ENCODE data around the gene STAB1.

The STAB1 gene

DNA sequence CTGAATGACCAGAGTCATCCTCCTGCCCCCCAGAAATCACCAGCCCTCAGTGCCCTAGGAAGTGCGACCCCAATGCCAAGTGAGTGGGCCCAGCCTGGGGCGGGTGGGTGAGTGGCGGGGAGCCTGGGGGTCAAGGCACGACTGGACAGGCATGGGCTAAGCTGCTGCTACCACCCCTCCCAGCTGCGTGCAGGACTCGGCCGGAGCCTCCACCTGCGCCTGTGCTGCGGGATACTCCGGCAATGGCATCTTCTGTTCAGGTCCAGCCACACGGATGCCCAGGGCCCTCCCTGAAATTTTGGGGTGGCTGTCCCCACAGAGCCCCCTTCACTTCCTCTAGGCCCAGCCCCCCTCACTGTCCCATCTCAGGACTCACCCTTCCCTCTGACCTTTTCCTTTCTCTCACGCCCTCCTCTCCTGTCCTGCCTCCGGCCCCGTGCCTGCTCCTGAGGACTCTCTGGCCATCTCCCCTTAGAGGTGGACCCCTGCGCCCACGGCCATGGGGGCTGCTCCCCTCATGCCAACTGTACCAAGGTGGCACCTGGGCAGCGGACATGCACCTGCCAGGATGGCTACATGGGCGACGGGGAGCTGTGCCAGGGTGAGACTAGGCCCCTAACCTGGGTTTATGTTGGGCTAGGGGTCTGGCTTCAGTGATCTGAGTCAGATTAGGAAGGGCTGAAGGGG, 21.5 kb downstream of the STAB1 start:
- in situ Hi-C loops (cut with HindIII; ENCODE audit: low sequenced_read_pairs): no loop called here
- H3K4me3 ChIP-seq (ENCODE audit: low read depth, low read length): no peak overlapping the region
- TF ChIP-seq, protein P1, sequence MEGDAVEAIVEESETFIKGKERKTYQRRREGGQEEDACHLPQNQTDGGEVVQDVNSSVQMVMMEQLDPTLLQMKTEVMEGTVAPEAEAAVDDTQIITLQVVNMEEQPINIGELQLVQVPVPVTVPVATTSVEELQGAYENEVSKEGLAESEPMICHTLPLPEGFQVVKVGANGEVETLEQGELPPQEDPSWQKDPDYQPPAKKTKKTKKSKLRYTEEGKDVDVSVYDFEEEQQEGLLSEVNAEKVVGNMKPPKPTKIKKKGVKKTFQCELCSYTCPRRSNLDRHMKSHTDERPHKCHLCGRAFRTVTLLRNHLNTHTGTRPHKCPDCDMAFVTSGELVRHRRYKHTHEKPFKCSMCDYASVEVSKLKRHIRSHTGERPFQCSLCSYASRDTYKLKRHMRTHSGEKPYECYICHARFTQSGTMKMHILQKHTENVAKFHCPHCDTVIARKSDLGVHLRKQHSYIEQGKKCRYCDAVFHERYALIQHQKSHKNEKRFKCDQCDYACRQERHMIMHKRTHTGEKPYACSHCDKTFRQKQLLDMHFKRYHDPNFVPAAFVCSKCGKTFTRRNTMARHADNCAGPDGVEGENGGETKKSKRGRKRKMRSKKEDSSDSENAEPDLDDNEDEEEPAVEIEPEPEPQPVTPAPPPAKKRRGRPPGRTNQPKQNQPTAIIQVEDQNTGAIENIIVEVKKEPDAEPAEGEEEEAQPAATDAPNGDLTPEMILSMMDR (IDR thresholded peaks at IDR 0.05; ENCODE audit: low read depth, low read length, missing control alignments): no peak
- DNase-seq (ENCODE audit: low read depth): no peak

DNA sequence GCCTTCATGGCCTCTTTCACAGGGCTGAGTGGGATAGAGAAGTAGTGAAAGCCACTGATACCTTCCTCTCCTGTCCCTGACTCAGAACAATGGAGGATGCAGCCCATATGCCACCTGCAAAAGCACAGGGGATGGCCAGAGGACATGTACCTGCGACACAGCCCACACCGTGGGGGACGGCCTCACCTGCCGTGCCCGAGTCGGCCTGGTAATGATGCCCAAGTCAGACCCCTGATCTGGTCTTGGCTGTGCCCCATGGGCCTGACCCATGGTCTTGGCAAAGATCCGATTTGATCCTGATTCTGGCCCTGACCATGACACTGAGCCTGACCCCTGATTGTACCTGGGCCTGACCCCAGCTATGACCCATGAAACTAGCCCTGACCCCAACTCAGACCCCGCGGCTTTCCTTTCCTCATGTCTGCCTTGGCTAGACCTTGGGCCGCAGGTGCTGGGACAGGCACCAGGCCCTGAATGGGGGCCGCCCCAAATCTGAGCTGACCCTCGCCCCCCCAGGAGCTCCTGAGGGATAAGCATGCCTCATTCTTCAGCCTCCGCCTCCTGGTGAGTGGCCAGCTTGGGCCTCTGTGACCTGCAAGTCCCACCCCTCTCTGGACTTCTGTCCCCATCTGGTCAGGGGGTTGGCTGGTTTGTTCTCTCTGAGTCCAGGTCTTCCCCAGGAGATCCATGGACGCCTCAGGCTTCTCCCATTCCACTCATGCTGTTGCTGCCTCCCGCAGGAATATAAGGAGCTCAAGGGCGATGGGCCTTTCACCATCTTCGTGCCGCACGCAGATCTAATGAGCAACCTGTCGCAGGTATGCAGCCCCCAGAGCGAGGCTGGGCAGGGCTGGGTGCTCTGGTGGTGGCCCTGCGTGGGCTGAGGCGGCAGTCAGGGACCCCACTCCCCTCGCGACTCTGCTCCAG, 22.9 kb downstream of the STAB1 start:
- DNase-seq (ENCODE audit: low read depth): no peak
- TF ChIP-seq, protein P1 (IDR thresholded peaks at IDR 0.05; ENCODE audit: low read depth, low read length, missing control alignments): no peak
- in situ Hi-C loops (cut with HindIII; ENCODE audit: low sequenced_read_pairs): no loop called here
- H3K4me3 ChIP-seq (ENCODE audit: low read depth, low read length): no peak overlapping the region

DNA sequence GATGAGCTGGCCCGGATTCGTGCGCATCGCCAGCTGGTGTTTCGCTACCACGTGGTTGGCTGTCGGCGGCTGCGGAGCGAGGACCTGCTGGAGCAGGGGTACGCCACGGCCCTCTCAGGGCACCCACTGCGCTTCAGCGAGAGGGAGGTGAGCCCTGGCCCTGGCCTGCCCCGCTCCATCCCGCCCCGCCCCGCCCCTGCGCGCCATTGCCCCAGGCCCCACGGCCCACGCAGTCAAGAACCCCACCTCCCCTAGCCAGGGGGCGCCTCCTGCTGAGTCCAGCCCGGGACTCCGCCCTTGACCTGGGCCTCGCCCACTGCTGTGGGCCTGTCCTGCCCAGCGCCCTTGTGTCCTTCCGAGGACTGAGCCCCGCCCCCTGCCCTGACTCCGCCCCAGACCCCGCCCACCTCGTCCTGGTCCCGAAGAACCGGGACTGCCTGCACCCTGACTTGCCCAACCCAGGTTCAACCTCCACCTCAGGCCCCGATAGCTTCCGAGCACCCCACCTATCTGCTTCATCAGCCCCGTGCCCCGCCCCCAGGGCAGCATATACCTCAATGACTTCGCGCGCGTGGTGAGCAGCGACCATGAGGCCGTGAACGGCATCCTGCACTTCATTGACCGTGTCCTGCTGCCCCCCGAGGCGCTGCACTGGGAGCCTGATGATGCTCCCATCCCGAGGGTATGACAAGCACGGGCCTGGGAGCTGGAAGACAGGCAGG, 23.7 kb downstream of the STAB1 start:
- no peak overlapping the region for H3K4me3 ChIP-seq (ENCODE audit: low read depth, low read length)
- DNase-seq (ENCODE audit: low read depth): no peak
- in situ Hi-C loops (cut with HindIII; ENCODE audit: low sequenced_read_pairs): no loop called here
- TF ChIP-seq, protein P1 (IDR thresholded peaks at IDR 0.05; ENCODE audit: low read depth, low read length, missing control alignments): no peak

DNA sequence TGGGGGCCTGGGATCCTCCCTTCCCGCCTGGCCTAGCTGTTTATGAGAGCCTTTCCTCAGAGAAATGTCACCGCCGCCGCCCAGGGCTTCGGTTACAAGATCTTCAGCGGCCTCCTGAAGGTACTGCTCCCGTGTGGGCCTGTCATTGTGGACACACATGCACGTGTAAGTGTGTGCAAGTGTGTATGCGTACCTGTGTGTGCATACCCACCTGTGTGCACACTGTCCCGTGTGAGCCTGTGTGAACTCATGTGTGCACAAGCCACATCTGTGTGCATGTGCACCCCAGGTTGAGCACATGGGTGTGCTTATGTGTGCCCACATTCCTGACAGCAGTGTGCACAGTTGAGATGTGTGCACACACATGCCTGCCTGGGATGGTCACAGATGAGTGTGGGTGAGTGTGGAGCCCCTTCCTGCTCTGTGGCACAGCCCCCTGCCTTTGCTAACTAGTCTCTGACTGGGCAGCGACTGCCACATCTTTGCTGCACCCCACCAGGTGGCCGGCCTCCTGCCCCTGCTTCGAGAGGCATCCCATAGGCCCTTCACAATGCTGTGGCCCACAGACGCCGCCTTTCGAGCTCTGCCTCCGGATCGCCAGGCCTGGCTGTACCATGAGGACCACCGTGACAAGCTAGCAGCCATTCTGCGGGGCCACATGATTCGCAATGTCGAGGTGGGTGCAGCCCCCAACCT, 24.5 kb downstream of the STAB1 start:
- in situ Hi-C loops (cut with HindIII; ENCODE audit: low sequenced_read_pairs): no loop called here
- H3K4me3 ChIP-seq (ENCODE audit: low read depth, low read length): no peak overlapping the region
- DNase-seq (ENCODE audit: low read depth): no peak
- TF ChIP-seq, protein P1 (IDR thresholded peaks at IDR 0.05; ENCODE audit: low read depth, low read length, missing control alignments): no peak

DNA sequence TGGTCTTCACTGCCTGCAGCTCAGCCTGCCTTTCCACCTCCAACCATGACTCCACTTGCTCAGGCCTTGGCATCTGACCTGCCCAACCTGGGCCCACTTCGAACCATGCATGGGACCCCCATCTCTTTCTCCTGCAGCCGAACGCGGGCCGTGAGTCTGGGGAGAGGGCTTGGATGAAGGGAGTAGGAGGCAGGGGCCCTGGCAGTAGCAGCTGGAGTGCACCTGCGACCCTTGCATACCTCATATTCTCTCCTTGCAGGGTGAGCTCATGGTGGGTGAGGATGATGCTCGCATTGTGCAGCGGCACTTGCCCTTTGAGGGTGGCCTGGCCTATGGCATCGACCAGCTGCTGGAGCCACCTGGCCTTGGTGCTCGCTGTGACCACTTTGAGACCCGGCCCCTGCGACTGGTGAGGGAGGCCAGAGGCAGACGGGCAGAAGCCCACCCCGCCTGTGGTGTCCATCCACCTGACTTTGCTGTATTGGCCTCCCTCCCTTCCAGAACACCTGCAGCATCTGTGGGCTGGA, 25.1 kb downstream of the STAB1 start:
- H3K4me3 ChIP-seq (ENCODE audit: low read depth, low read length): no peak overlapping the region
- in situ Hi-C loops (cut with HindIII; ENCODE audit: low sequenced_read_pairs): no loop called here
- DNase-seq (ENCODE audit: low read depth): no peak
- TF ChIP-seq, protein P1 (IDR thresholded peaks at IDR 0.05; ENCODE audit: low read depth, low read length, missing control alignments): no peak
